HG02610 (cell line): ENCODE data around the gene LCP1.
A peak's percentile ranks its signal among the peaks of the same experiment; 100 is the strongest.

Experiments
- ATAC-seq: cut with Tn5 transposase; IDR thresholded peaks from one replicate; pipeline ENCODE4 v1.9.1; 2021; ENCODE audit warnings: mild to moderate bottlenecking, moderate library complexity; ENCODE audit not compliant: unreplicated experiment

Gene LCP1

DNA sequence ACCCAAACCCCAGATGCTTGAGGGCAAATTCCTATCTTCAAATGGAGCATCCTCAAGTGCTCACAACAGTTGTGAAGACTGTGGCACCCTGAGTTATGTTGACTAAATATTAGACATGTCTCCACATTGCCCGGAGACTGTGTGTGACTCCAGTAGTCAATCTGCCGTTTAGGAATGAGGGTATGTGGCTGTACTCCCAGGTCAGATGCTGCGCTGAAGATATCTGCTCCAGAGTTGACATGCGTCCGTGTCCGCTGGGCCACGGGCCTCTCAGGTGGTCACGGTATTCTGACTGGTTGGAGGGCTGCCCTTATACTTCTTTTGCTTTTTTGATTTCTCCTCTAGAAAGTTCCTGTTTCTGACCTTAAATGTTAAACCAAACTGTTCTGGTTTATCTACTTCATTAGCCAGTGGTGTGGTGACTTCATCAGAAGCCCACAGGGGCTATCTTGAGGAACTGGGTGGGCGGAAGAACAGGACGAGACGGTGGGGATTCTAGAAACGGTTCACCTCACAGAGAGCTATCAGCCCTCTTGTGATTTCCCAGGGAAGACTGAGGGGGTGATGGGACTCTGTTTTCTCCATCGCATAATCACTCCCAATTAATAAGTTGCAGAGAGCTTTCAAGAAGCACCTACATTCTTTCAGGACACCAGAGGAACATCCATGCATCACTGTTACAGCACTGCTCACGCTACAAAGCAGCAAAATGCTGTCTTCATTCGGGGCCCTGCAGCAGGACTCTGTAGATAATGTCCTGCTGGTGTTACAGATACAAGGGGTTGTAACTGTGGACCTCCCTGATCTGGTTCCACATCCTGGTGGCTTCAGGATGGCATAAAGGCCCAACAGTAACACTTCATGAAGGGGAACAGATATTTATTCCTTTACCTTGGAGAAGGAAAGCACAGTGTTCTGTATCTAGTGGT, 1.3 kb upstream of the LCP1 start:
- ATAC-seq: peak; percentile 21

DNA sequence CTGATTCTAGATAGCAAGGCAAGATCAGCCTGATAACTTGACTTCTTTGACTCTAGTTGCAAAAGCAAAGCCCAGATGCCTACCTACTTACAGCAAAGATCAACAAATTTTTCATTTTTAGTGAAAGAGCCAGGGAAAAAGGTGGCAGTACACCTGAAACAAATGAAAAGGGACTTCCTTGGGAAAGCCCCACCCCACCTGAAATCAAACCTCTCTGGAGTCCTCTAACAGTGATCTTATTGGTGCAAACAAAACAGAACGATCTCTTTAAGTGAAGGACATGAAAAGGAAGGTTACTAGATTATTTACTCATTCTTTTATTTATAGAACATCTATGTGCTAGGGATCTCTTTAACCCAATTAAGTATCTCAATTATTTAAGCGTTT, 507 bp upstream of the LCP1 start:
- peak; percentile 17 for ATAC-seq

DNA sequence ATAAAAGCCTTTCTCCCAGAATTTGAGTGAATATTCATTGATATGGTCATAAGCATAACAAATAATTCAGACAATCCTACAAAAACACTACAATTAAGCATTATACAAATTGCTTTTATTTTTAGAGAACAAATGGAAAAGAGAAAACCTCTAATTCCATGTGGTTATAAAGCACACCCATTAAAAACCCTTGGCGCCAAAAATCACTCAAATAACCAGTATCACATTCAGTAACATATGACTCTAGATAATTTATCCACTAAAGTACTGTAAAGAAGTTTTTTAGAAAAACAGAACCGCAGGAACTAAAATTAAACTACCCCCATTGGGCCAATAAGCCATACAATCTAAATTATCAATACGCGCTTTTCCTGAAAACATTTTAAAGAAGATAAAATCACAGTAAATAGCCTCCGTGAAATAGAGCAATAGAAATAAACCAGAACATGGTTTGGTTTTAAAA, 569 bp downstream of the LCP1 start:
- no peak for ATAC-seq

DNA sequence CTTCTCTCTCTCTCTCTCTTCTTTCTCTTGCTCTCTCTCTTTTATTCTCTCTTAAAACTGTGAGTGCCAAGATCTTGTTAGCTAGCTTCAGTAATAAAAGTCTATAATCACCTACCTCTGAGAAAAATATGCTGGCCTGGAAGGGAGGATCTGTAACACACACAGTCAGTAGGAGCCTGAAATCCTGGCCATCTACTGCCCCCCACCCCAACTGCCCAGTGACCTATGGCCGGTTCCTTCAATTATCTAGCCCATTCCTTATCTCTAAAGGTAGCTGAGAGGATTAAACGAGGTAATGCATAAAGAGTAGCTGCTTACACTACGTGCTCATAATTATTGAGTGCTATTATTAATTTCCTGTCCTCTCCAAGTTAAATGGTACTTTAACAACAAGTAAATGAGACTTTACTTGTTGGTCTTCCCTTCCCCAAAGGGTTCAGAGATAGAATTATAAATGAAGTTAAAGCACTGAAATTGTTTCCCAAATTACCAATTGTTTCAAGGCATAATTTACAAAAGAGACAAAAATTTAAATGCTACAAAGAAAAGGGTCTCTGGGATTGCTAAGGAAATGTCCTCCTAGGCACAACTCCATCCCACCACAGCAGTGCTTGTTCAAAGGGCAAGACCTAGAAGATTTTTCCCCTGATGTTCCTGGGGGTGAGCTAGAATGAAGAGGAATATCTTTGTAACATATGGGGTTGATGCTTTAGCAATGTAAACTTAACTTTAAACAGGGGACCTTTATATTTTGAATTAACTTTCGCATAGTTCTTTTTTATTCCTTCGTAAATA, 1.8 kb downstream of the LCP1 start:
- no peak for ATAC-seq

- ATAC-seq: no peak
Measured at GRCh38 chr13:46179491-46179908, 2.5 kb downstream of the LCP1 start.

DNA sequence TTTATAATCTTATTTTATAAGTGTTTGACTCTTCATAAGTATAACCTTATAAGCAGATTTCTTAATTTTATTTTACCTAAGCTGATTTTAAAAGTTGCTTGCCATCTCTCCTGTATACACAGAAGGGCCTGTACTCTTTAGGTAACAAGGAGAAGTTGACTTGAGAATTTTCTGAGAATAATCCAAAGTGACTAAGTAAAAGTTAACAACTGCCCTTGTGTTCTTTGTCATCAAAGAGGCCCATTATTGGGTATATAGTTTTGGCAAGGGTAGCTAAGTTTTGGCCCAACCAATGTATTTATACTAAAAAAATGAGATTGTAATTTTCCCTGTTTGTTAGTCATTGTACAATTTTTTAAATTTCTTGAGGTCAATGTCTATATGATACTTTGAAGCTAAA, 3.2 kb downstream of the LCP1 start:
- no peak for ATAC-seq

DNA sequence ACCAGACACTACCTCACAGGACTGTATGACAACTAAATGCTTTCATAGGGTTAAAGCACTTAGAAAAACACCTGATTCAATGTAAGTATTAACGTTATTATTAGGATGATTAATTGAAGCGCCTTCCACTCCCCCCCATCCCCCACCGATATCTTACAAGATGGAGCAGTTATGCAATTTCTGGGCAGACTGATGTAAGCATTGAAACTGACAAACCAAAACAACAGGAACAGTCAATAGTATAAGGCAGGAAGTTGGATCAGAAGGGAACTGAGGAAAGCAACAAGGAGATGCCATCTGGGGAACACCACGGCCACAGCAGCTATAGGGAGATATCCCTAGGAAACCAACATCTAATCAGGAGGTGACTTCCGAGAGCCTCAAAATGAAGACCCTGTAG, 3.8 kb downstream of the LCP1 start:
- ATAC-seq: no peak

GRCh38 chr13:46176756-46177155, 5.2 kb downstream of the LCP1 start:
- ATAC-seq: peak; percentile 33

DNA sequence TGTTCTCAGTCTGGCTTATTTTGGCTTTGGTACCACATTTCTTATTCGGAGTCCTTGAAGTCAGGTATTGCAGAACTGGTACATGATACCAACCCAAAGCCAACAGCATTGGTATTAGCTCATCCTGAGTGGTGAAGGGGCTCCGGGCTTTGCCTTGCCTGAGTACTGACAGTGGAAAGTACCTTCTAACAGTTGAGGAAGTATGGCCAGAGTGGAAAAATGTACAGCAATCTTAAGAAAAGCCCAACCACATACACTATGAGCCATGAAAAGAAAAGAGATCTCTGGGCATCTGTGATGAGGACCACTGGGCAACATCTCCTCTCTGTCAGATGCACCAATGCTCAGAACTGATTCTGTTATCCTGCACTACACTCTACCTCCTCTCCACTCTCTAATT, 8.3 kb downstream of the LCP1 start:
- ATAC-seq: peak; percentile 64

DNA sequence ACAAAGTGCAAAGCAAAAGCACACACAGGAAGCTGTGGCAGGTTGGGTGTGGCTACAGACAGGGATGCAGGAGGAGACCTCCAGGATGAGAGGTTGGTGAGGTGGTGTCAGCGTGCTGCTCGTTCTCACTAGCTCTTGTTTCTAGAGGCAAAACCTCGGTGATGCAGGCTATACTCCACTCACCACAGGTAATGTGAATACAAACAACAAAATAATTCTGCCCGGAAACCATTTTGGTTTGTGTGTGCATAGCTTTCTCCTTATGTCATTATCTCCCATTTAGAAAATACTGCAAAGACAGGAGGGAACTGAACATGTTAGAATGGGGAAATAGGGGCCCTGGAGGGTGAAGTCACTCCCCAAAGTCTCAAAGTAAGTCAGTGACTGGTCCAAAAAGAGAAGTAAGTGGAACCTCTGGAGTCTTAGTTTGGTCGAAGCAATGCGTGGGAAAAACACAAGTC, 9.4 kb downstream of the LCP1 start:
- ATAC-seq: no peak

- no peak for ATAC-seq
Measured at GRCh38 chr13:46171739-46172138, 10.2 kb downstream of the LCP1 start.

GRCh38 chr13:46171217-46171616, 10.8 kb downstream of the LCP1 start:
- ATAC-seq: no peak

DNA sequence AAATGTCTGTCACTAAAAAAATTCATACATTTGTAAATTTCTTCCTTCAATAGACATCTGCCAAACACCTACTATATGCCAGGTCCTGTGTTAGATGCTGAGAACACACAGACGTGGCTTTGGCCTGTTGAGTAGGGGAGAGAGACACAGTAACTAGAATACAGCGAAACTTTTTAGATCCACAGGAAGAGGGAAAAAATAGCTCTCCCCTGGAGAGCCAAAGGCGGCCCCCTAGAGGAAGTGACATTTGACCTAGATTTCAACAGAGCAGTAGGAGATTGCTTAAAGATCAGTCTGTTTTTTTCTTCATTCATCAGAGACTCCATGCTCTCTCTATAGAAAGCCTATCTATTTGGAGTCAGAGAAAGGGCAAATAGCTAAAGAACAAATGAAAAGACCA, 11.3 kb downstream of the LCP1 start:
- no peak for ATAC-seq

GRCh38 chr13:46170268-46170667, 11.7 kb downstream of the LCP1 start:
- no peak for ATAC-seq

GRCh38 chr13:46169758-46170157, 12.2 kb downstream of the LCP1 start:
- ATAC-seq: no peak

DNA sequence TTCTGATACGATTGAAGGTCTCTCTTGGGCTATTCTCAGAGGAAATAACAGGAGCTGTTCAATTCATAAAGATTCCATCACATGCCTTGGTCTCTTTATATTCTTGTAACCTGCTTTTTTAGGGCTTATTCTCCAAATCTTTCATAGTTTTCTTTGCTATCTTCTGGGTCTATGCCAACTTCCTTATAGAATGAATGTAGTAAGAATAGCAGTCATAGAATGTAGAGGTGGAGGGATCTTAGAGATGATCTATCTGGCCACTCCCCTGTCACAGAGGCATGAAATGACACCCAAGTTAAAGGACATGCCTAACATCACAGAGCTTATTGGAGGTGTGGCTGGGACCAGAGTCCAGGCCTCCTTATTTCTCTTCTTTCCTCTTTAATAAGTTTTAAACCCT, 13.2 kb downstream of the LCP1 start:
- ATAC-seq: peak; percentile 26

DNA sequence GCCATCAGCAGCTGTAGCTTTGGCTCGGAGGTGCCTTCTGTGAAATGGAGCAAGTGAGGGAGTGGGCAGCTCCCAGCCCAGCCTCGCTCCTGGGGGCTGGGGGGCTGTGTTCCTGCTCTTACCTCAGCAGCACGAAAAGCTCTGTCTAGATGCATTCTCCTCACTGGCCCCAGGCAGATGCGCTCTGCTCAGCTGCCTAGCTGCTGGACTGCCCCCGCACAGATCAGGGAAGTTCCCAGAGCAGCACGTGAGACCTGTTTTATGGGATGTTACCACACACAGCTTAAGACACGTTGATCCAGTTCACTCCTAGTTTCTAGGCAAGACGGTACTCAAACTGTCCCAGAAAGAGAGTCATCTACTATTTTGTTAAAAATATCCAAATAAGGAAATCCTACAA, 13.6 kb downstream of the LCP1 start:
- peak; percentile 43 for ATAC-seq

- no peak for ATAC-seq
Measured at GRCh38 chr13:46166947-46167610, 14.9 kb downstream of the LCP1 start.

- peak; percentile 17 for ATAC-seq
Measured at GRCh38 chr13:46166224-46166584, 15.8 kb downstream of the LCP1 start.

DNA sequence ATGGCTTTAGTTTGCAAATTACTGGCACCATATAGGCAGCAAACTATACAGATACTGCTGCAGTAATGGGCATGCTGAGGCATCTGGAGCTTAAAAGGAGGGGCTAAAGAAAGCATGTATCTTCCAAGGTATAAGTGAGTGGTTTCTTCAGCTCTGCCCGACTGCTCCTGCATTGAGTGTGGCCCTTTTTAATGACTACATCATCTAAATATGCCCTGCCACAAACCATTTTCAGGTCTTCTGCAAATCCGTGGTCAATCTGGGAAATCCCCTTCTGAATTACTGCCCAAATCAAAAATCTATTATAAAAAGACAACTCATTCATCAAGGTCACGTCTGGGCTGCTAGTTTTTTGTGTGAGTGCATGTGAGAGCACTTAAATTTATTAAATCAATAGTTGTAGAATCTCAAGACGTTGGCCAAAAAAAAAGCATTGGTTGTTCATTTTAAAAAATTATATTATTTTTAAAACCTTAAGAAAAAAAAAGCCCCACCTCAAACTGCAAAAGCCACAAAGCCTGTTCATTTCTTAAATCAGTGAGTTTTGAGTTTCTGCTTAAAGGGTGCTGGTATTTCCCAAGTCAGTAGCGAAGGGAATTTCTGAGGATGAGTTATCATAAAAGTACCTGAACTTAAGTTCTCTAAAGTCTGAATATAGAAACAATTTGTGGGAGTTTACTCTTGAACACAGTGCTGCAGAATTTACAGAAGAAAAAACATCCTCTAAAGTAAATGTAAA, 16.3 kb downstream of the LCP1 start:
- ATAC-seq: peak; percentile 65

DNA sequence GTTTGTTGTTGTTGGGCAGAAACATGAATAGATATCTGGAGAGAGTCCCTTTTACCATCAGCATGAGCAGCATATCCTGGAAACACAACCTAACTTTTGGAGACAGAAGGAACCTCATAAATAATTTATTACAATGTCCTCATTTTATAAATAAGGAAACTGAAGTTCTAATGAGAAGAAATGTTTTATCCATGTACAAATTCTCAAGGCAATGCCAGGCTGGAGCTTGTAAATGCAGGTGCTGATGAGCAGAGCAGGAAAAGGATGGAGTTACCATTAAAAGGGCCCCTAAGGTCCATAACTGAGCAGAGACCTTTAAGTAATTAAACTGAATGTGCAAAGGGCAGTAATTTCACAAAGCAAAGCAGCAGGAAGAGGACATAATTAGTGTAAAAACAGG, 17.3 kb downstream of the LCP1 start:
- ATAC-seq: no peak
